Esophagus squamous epithelium (tissue), 4 donors: ENCODE data around the gene UNC5B.

Experiments
- POLR2A ChIP-seq, 4 donors: fragments of 450-650 bp; IDR thresholded peaks; one replicate each; pipeline ENCODE4 v1.6.1; 2017; ENCODE audit warnings: antibody characterized with exemption in 4 of 4, mild to moderate bottlenecking in 4 of 4, moderate library complexity in 3 of 4
- TF ChIP-seq, protein P1 (sequence below), 6 experiments: fragments of 450-650 bp in 4 of 6; fragments of 200-600 bp in 2 of 6; sonication (generic) in 2 of 6; IDR thresholded peaks; one replicate each; pipeline ENCODE4 v1.5.1; 2016 to 2019; ENCODE audit warnings: antibody characterized with exemption in 6 of 6, mild to moderate bottlenecking in 4 of 6, moderate library complexity in 4 of 6

DNA sequence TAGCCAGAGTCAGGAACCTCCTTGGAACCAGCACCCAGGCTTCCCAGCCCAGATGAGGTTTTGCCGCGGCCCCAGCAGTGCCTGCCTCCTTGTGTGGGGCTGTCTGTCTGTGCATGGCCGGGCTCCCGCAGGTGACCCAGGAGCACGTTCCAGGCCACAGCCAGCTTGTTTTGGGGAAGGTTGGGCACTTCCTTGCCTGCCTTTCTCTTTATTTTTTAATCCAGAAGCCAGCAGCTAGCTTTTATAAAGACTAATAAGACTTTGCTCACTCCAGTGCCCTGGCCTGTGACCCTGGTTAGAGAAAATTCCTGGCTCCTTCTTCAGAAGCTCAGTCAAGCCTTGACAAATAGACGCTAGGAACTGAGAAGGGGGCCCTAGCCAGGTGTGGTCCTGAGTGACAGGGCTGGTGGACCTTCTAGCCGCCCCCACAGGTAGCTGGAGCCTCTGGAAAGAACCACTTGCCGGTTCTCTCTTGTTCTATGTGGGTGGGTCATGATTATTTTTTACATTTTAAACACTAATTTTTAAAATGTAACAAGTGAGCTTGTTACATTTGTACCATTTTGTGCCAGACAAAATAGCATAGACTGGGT is 107.5 kb downstream of the UNC5B start:
- TF ChIP-seq, protein P1, sequence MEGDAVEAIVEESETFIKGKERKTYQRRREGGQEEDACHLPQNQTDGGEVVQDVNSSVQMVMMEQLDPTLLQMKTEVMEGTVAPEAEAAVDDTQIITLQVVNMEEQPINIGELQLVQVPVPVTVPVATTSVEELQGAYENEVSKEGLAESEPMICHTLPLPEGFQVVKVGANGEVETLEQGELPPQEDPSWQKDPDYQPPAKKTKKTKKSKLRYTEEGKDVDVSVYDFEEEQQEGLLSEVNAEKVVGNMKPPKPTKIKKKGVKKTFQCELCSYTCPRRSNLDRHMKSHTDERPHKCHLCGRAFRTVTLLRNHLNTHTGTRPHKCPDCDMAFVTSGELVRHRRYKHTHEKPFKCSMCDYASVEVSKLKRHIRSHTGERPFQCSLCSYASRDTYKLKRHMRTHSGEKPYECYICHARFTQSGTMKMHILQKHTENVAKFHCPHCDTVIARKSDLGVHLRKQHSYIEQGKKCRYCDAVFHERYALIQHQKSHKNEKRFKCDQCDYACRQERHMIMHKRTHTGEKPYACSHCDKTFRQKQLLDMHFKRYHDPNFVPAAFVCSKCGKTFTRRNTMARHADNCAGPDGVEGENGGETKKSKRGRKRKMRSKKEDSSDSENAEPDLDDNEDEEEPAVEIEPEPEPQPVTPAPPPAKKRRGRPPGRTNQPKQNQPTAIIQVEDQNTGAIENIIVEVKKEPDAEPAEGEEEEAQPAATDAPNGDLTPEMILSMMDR (IDR thresholded peaks at IDR 0.05) = no peak
- TF ChIP-seq POLR2A (IDR thresholded peaks at IDR 0.05) = no peak
